ENCODE results near the gene TCF4. TPM values are rescaled to one million over a fixed set of nuclear protein-coding genes. Genes with fewer than 3 reads are reported as not detected.

The TCF4 gene
- total RNA-seq, 1 donor from 2014 or later: 56.8 TPM

GRCh38 chr18:55380589-55380988, 207.4 kb downstream of the TCF4 start:
- Mint-ChIP-seq H3K9me3 (ENCODE audit: low read depth) (peaks cover 29% of the 10 kb centered on the region), H3K27me3 (no peaks in the 10 kb centered on the region), H3K27ac (no peak overlapping the region), H3K4me1 (ENCODE audit: low read depth) (no peaks in the 10 kb centered on the region), H3K36me3 (ENCODE audit: insufficient read depth) (peaks cover 23% of the 10 kb centered on the region), H3K4me3 (ENCODE audit: low read depth) (no peak overlapping the region)
- DNase-seq (ENCODE audit: low spot score, unreplicated experiment): no peak
- TF ChIP-seq, protein P1, sequence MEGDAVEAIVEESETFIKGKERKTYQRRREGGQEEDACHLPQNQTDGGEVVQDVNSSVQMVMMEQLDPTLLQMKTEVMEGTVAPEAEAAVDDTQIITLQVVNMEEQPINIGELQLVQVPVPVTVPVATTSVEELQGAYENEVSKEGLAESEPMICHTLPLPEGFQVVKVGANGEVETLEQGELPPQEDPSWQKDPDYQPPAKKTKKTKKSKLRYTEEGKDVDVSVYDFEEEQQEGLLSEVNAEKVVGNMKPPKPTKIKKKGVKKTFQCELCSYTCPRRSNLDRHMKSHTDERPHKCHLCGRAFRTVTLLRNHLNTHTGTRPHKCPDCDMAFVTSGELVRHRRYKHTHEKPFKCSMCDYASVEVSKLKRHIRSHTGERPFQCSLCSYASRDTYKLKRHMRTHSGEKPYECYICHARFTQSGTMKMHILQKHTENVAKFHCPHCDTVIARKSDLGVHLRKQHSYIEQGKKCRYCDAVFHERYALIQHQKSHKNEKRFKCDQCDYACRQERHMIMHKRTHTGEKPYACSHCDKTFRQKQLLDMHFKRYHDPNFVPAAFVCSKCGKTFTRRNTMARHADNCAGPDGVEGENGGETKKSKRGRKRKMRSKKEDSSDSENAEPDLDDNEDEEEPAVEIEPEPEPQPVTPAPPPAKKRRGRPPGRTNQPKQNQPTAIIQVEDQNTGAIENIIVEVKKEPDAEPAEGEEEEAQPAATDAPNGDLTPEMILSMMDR (IDR thresholded peaks at IDR 0.05; ENCODE audit: unreplicated experiment): no peak

GRCh38 chr18:55376387-55376786, 211.6 kb downstream of the TCF4 start:
- H3K27me3 Mint-ChIP-seq: no peaks in the 10 kb centered on the region
- H3K4me3 Mint-ChIP-seq (ENCODE audit: low read depth): no peak overlapping the region

GRCh38 chr18:55375930-55376329, 212.1 kb downstream of the TCF4 start:
- Mint-ChIP-seq H3K4me3 (ENCODE audit: low read depth) (no peak overlapping the region), H3K4me1 (ENCODE audit: low read depth) (no peaks in the 10 kb centered on the region), H3K27me3 (no peaks in the 10 kb centered on the region), H3K9me3 (ENCODE audit: low read depth) (peaks cover 4% of the 10 kb centered on the region), H3K36me3 (ENCODE audit: insufficient read depth) (peaks cover 3% of the 10 kb centered on the region), H3K27ac (no peak overlapping the region)
- no peak for DNase-seq (ENCODE audit: low spot score, unreplicated experiment)
- TF ChIP-seq, protein P1 (IDR thresholded peaks at IDR 0.05; ENCODE audit: unreplicated experiment): no peak

More at GRCh38 chr18:55376387-55376786, 211.6 kb downstream of the TCF4 start:
- Mint-ChIP-seq H3K4me1 (ENCODE audit: low read depth) (no peaks in the 10 kb centered on the region), H3K27ac (no peak overlapping the region), H3K9me3 (ENCODE audit: low read depth) (peaks cover 4% of the 10 kb centered on the region), H3K36me3 (ENCODE audit: insufficient read depth) (peaks cover 3% of the 10 kb centered on the region)
- DNase-seq (ENCODE audit: low spot score, unreplicated experiment): no peak
- TF ChIP-seq, protein P1 (IDR thresholded peaks at IDR 0.05; ENCODE audit: unreplicated experiment): no peak

DNA sequence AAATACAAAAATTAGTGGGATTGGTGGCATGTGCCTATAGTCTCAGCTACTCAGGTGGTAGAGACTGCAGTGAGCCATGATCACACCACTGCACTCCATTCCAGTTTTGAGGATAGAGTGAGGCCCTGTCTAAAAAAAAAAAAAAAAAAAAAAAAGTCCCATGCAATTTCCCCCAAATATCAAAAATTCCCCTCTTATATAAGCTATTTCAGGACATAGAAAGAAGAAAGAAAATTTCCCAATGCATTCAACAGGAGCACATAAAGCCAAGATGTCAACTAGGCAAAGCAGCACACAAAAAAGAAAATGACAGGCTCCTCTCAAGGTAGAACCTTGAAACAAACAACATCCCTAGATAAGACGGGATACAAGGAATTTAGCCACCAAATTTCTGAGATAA, 213.3 kb downstream of the TCF4 start:
- no peak for DNase-seq (ENCODE audit: low spot score, unreplicated experiment)
- Mint-ChIP-seq H3K27ac (no peak overlapping the region), H3K9me3 (ENCODE audit: low read depth) (peaks cover 4% of the 10 kb centered on the region), H3K4me3 (ENCODE audit: low read depth) (no peak overlapping the region), H3K27me3 (no peaks in the 10 kb centered on the region), H3K36me3 (ENCODE audit: insufficient read depth) (peaks cover 3% of the 10 kb centered on the region), H3K4me1 (ENCODE audit: low read depth) (no peaks in the 10 kb centered on the region)
- TF ChIP-seq, protein P1 (IDR thresholded peaks at IDR 0.05; ENCODE audit: unreplicated experiment): no peak

GRCh38 chr18:55372209-55372608, 215.8 kb downstream of the TCF4 start:
- TF ChIP-seq, protein P1 (IDR thresholded peaks at IDR 0.05; ENCODE audit: unreplicated experiment): no peak
- no peak overlapping the region for H3K27ac Mint-ChIP-seq
- no peak overlapping the region for H3K4me3 Mint-ChIP-seq (ENCODE audit: low read depth)

More at GRCh38 chr18:55372209-55372608, 215.8 kb downstream of the TCF4 start:
- Mint-ChIP-seq H3K36me3 (ENCODE audit: insufficient read depth) (peaks cover 3% of the 10 kb centered on the region), H3K27me3 (no peaks in the 10 kb centered on the region), H3K4me1 (ENCODE audit: low read depth) (no peaks in the 10 kb centered on the region), H3K9me3 (ENCODE audit: low read depth) (peaks cover 4% of the 10 kb centered on the region)
- DNase-seq (ENCODE audit: low spot score, unreplicated experiment): no peak
